Upper lobe of left lung (tissue), 6 donors: ENCODE results near the gene GP1BB. TPM values are rescaled to one million over a fixed set of nuclear protein-coding genes. Genes with fewer than 3 reads are reported as not detected.

Experiments
- ATAC-seq, 2 donors: fragments of 200-7000 bp; cut with Tn5 transposase; one replicate each; pipeline ENCODE4 v1.9.1; 2022; ENCODE audit warnings: mild to moderate bottlenecking in 2 of 2, moderate library complexity in 2 of 2; ENCODE audit not compliant: low FRiP score in 2 of 2
- DNase-seq, 2 donors: peaks; one replicate each; pipeline ENCODE4 v3.0.0-alpha.2; 2019 to 2020
- H3K27ac ChIP-seq, 4 donors: fragments of 200-600 bp; sonication (generic); one replicate each; pipeline ENCODE4 v1.5.1; 2016 to 2019
- H3K27me3 ChIP-seq, 4 donors: fragments of 200-600 bp; sonication (generic); one replicate each; pipeline ENCODE4 v1.5.1; 2017 to 2019
- H3K36me3 ChIP-seq, 4 donors: fragments of 200-600 bp; sonication (generic); one replicate each; pipeline ENCODE4 v1.5.1; 2016 to 2019
- H3K4me1 ChIP-seq, 4 donors: fragments of 200-600 bp; sonication (generic); one replicate each; pipeline ENCODE4 v1.5.1; 2018 to 2019
- H3K4me3 ChIP-seq, 4 donors: fragments of 200-600 bp; sonication (generic); one replicate each; pipeline ENCODE4 v1.5.1; 2017 to 2019; ENCODE audit warnings: mild to moderate bottlenecking in 2 of 4, moderate library complexity in 1 of 4
- H3K9me3 ChIP-seq, 4 donors: fragments of 200-600 bp; sonication (generic); one replicate each; pipeline ENCODE4 v1.5.1; 2018 to 2019
- CTCF ChIP-seq, 6 experiments: fragments of 450-650 bp in 4 of 6; fragments of 200-600 bp in 2 of 6; sonication (generic) in 2 of 6; IDR thresholded peaks; one replicate each; pipeline ENCODE4 v1.5.1; 2016 to 2019; ENCODE audit warnings: antibody characterized with exemption in 6 of 6
- EP300 ChIP-seq, 4 donors: sonication (generic); formaldehyde crosslinking; IDR thresholded peaks; one replicate each; pipeline ENCODE4 v1.5.1; 2017; ENCODE audit warnings: antibody characterized with exemption in 4 of 4, control low read depth in 2 of 4
- POLR2A ChIP-seq, 4 donors: fragments of 450-650 bp; IDR thresholded peaks; one replicate each; pipeline ENCODE4 v1.5.1; 2016 to 2017; ENCODE audit warnings: antibody characterized with exemption in 4 of 4, mild to moderate bottlenecking in 2 of 4
- POLR2AphosphoS5 ChIP-seq, 2 donors: sonication (generic); formaldehyde crosslinking; IDR thresholded peaks; one replicate each; pipeline ENCODE4 v1.5.1; 2017; ENCODE audit warnings: antibody characterized with exemption in 2 of 2
- WGBS, 2 donors: methylation state at CpG; one replicate each; pipeline ENCODE4 v1.1.5; 2017 to 2018; 5-methylcytosine and 5-hydroxymethylcytosine counted together
- total RNA-seq, 6 donors: library from RNA; depleted of rRNA in 4 of 6; stranded (reverse); fragments of >200 nt in 4 of 6; gene quantifications; one replicate each; pipeline versions ENCODE4 v1.1.0 to v1.2.1, GENCODE V29; 2016 to 2021
- donor health status: DM: no; HTN: no; CAD: no; lungs with moderate emphysema.
- donor health status: DM: no; HTN: yes; CAD: no; lungs with severe emphysema.

The GP1BB gene
- total RNA-seq, 6 donors from 2014 or later, result 1.5 to 23.7 (median 6.6) TPM

DNA sequence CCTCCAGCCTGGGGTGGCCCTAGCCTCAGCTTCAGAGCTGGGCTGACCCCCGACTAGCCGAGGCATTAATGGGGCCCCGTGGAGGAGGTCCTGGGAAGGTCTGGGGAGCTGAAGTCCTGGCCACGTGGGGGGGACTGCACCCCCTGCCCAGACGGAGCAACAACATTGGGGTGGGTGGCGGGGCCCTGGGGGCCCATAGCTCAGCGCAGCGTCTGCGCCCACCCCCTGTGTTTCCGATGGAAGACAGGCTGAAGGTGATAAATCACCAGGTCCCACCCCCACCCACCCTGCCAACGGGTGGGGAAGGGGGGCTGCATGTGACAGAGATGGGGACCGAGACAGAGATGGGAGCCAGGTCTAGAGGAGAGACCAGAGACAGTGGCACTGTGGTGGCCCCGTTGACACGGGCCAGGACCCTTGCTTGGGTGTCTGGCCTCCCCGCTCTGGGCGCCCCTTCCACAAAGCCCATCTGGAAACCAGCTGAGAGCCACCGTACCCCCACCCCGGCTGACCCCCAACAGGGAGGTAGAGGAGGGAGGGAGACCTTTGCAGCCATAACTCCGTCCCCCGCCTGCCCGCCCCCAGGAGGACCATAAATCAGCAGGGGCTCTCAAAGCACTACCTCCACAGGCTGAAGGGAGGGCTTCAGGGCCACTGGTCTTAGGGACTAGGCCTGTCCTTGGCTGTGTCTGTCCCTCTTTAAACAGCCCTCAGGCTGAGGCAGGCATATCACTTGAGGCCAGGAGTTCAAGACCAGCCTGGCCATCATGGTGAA, 8.2 kb downstream of the GP1BB start:
- no peaks in the 10 kb centered on the region for H3K9me3 ChIP-seq
- peak in 1 of 2 donors; percentile 61 for DNase-seq
- ATAC-seq, result no peak
- no peak overlapping the region for H3K27ac ChIP-seq
- 78% methylated on average over 18 of the region's 21 CpGs; no CpG with 5 or more reads in 1 of the 2 donors for WGBS, 2 donors
- H3K4me3 ChIP-seq, result no peak overlapping the region
- no peaks in the 10 kb centered on the region for H3K36me3 ChIP-seq
- H3K4me1 ChIP-seq, result peaks cover 8 to 10% (median 8%) of the 10 kb centered on the region in 4 donors
- no peak for TF ChIP-seq CTCF (IDR thresholded peaks at IDR 0.05)
- no peak for TF ChIP-seq POLR2A (IDR thresholded peaks at IDR 0.05)
- TF ChIP-seq EP300 (IDR thresholded peaks at IDR 0.05), result no peak
- TF ChIP-seq POLR2AphosphoS5 (IDR thresholded peaks at IDR 0.05), result no peak
- no peaks in the 10 kb centered on the region for H3K27me3 ChIP-seq

DNA sequence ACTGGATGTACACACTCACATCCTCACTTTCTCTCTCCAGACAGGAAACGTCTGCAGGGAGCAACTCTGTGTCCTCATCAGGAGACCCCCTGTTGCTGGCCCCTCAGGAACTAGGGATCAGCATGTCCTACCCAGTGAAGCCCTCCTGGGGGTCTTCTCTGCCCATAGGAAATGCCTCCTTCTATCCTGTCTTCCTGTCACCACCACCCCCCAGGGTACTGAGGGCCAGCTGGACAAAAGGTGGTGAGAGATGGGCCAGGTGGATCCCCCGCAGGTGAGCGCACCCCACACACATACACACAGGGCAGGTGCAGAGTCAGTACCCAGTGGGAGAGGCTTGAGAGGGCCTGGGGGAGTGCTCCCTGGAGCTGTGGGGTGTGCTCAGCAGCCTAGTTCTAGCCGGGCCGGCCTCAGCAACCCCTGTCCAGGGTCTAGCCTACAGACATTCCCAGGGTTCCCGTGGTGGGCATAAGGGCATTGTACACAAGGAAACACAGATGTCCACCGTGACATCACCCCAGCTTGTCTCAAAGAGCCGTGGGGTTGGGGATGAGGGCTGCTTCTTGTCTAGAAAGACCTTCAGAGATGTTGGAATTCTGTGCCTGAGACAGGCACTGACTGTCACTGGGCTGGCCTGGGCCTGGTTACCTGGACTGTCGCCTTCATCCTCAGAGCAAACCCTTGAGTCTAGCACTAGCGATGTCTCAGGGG, 9.2 kb downstream of the GP1BB start:
- ATAC-seq (no peak), DNase-seq (peak in 1 of 2 donors; percentile 27)
- TF ChIP-seq CTCF (IDR thresholded peaks at IDR 0.05), result no peak
- TF ChIP-seq POLR2AphosphoS5 (IDR thresholded peaks at IDR 0.05), result no peak
- TF ChIP-seq EP300 (IDR thresholded peaks at IDR 0.05), result no peak
- no peak for TF ChIP-seq POLR2A (IDR thresholded peaks at IDR 0.05)
- Histone ChIP-seq H3K9me3 (no peaks in the 10 kb centered on the region), H3K4me3 (no peak overlapping the region), H3K27me3 (no peaks in the 10 kb centered on the region), H3K4me1 (peaks cover 8 to 10% (median 8%) of the 10 kb centered on the region in 4 donors), H3K27ac (no peak overlapping the region), H3K36me3 (no peaks in the 10 kb centered on the region)
- 81 to 92% methylated on average over 5 to 8 of the region's 10 CpGs for WGBS, 2 donors

DNA sequence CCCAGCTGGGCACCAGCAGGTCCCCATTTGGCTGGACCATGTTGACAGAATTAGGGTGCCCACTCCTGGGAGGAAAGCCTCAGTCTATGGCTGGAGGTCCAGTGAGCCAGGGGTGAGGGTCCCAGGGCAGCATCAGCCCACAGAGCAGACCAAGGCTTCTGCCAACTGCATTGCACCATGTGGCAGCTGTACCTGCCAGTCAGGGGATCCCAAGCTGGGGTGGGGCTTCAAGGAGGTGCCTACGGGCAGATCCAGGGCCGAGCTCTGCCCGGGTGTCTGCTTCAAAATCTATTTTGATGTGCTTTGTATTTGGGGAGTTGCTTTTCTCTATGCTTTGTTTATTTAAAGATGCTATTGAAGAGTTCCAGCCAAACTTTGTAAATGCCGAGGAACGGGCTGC, 10.4 kb downstream of the GP1BB start:
- ATAC-seq, result no peak
- no peak for DNase-seq
- Histone ChIP-seq H3K36me3 (no peaks in the 10 kb centered on the region), H3K4me3 (no peak overlapping the region), H3K9me3 (no peaks in the 10 kb centered on the region), H3K4me1 (peaks cover 8 to 10% (median 8%) of the 10 kb centered on the region in 4 donors), H3K27ac (no peak overlapping the region), H3K27me3 (no peaks in the 10 kb centered on the region)
- 71 to 73% methylated on average over 5 of the region's 5 CpGs for WGBS, 2 donors
- TF ChIP-seq POLR2AphosphoS5 (IDR thresholded peaks at IDR 0.05) (no peak), POLR2A (IDR thresholded peaks at IDR 0.05) (no peak), EP300 (IDR thresholded peaks at IDR 0.05) (no peak), CTCF (IDR thresholded peaks at IDR 0.05) (no peak)

- ATAC-seq, result no peak
- DNase-seq, result peak in 1 of 2 donors; percentile 64
- H3K4me1 ChIP-seq, result peaks cover 8 to 10% (median 8%) of the 10 kb centered on the region in 4 donors
- no peak overlapping the region for H3K27ac ChIP-seq
- H3K9me3 ChIP-seq, result no peaks in the 10 kb centered on the region
- H3K36me3 ChIP-seq, result no peaks in the 10 kb centered on the region
- WGBS, 2 donors, result 84 to 91% methylated on average over 3 to 7 of the region's 7 CpGs
- no peak overlapping the region for H3K4me3 ChIP-seq
- no peaks in the 10 kb centered on the region for H3K27me3 ChIP-seq
- TF ChIP-seq POLR2A (IDR thresholded peaks at IDR 0.05) (no peak), EP300 (IDR thresholded peaks at IDR 0.05) (no peak), POLR2AphosphoS5 (IDR thresholded peaks at IDR 0.05) (no peak), CTCF (IDR thresholded peaks at IDR 0.05) (no peak)
Observed at GRCh38 chr22:19734163-19734562, 10.8 kb downstream of the GP1BB start.
